ENCODE data around the gene DLG2. TPM values are rescaled to one million over a fixed set of nuclear protein-coding genes. Genes with fewer than 3 reads are reported as not detected.

DLG2 gene
- total RNA-seq, 4 donors from 2014 or later: 7.3 to 14.1 (median 11.1) TPM

DNA sequence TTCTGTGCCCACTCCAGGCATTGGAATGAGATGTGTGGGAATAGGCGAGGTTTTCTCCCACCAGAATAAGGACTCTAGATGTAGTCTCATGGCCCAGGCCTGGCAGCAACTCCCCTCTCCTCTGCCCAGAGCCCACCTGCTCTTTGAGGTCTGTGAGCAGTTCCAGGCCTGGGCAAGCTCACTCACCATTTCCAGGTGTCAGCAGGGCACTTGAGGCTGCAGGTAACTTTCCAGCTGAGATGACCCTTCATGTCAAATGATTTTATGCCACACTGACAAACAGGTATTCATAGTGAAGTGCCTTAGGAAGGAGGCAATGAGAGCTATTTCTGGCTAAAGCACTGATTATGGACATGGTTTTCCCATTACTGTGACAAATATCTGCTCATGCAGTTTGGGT, 2217.7 kb downstream of the DLG2 start:
- H3K9me3 ChIP-seq: no peaks in the 10 kb centered on the region
- no peaks in the 10 kb centered on the region for H3K27me3 ChIP-seq
- H3K27ac ChIP-seq (replicated peaks in 1 of 4): no peak overlapping the region
- peaks cover 0 to 6% (median 0%) of the 10 kb centered on the region in 4 donors for H3K4me1 ChIP-seq
- H3K36me3 ChIP-seq: no peaks in the 10 kb centered on the region
- intact Hi-C loops (cut with DNase I): no loop called here
- no peak overlapping the region for H3K4me3 ChIP-seq
- DNase-seq (ENCODE audit: extremely low spot score): no peak
- 75% methylated on average over 1 of the region's 1 CpG for WGBS
- no peak for TF ChIP-seq EP300 (IDR thresholded peaks at IDR 0.05)

DNA sequence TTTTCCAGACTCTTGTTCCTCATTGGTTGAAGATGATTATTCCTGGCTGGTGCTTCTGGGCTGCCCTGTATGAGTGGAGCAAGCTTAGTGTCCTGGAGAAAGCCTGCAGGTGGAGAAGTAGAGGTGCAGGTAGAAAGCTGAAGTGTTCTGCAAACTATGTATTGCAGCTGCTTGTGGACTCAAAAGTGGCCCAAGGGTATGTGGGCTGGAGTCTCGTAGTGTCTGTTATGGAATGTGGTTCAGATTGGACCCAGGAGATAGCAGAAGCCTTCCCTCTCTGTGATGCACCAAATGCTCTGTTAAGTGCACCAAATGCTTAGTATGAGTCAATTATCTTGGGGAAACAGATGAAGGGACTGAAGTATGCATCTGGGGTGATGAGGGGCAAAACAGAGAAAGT, 2218.2 kb downstream of the DLG2 start:
- WGBS: 58% methylated on average over 1 of the region's 1 CpG
- no peak overlapping the region for H3K27ac ChIP-seq (replicated peaks in 1 of 4)
- H3K4me1 ChIP-seq: peaks cover 0 to 6% (median 0%) of the 10 kb centered on the region in 4 donors
- TF ChIP-seq POLR2AphosphoS5 (IDR thresholded peaks at IDR 0.05) (no peak), EP300 (IDR thresholded peaks at IDR 0.05) (no peak), POLR2A (IDR thresholded peaks at IDR 0.05; ENCODE audit: low read depth) (no peak)
- TF ChIP-seq, protein P1, sequence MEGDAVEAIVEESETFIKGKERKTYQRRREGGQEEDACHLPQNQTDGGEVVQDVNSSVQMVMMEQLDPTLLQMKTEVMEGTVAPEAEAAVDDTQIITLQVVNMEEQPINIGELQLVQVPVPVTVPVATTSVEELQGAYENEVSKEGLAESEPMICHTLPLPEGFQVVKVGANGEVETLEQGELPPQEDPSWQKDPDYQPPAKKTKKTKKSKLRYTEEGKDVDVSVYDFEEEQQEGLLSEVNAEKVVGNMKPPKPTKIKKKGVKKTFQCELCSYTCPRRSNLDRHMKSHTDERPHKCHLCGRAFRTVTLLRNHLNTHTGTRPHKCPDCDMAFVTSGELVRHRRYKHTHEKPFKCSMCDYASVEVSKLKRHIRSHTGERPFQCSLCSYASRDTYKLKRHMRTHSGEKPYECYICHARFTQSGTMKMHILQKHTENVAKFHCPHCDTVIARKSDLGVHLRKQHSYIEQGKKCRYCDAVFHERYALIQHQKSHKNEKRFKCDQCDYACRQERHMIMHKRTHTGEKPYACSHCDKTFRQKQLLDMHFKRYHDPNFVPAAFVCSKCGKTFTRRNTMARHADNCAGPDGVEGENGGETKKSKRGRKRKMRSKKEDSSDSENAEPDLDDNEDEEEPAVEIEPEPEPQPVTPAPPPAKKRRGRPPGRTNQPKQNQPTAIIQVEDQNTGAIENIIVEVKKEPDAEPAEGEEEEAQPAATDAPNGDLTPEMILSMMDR (IDR thresholded peaks at IDR 0.05): no peak
- no peak overlapping the region for H3K4me3 ChIP-seq
- no peaks in the 10 kb centered on the region for H3K36me3 ChIP-seq
- H3K27me3 ChIP-seq: no peaks in the 10 kb centered on the region
- no peak for DNase-seq (ENCODE audit: extremely low spot score)
- no peaks in the 10 kb centered on the region for H3K9me3 ChIP-seq
- intact Hi-C loops (cut with DNase I): no loop called here

Small RNA genes within 50 kb of the gene (small RNA-seq; reads per million reads assigned to genes)
- 0 reads per million in 3 donors for gene RF02112
- 0 reads per million in 3 donors for gene RF02113
- gene RNU6-1292P: 0 to 0.17 (median 0) reads per million in 3 donors

Other genes starting within 250 kb of the DLG2 start
- 10 to 100 TPM; 25.4 to 65.2 (median 46.6) TPM for gene TMEM126B, start 1.2 kb upstream of the DLG2 start, total RNA-seq
- 10 to 100 TPM; 19.0 to 48.6 (median 26.8) TPM for gene TMEM126A, start 20.6 kb upstream of the DLG2 start, total RNA-seq
- gene CREBZF, start 37.8 kb upstream of the DLG2 start, total RNA-seq: 10 to 100 TPM; 34.8 to 60.6 (median 37.0) TPM
- 1 to 10 TPM in 3 of 4 donors, under 1 TPM in 1; 0.83 to 2.9 (median 2.5) TPM for gene CCDC89, start 58.9 kb upstream of the DLG2 start, total RNA-seq
- 10 to 100 TPM in 2 of 4 donors, 1 to 10 TPM in 2; 7.1 to 10.4 (median 8.8) TPM for gene SYTL2, start 183.8 kb upstream of the DLG2 start, total RNA-seq
- not detected for gene CCDC83, start 228.0 kb upstream of the DLG2 start, total RNA-seq